ENCODE data around the gene MCM9. TPM values are rescaled to one million over a fixed set of nuclear protein-coding genes. Genes with fewer than 3 reads are reported as not detected.

The MCM9 gene
- total and polyA plus RNA-seq, 8 donors, result 5.0 to 14.4 (median 7.7) TPM

DNA sequence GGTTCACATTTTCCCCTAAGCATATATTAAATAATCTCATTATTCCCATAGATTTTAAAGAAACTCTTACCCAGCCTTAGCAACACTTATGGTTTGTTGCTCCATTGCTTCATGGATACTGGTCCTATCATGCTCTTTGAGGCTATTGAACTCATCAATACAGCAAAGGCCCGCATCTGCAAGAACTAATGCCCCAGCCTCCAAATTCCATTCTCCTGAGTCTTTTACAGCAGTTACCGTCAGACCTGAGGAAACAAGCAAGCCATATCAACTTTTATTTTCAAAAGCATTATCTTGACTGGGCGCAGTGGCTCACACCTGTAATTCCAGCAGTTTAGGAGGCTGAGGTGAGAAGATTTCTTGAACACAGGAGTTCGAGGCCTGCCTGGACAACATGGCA lies 78.7 kb downstream of the MCM9 start:
- ATAC-seq, result no peak
- Histone ChIP-seq H3K4me1 (no peaks in the 10 kb centered on the region), H3K27ac (no peak overlapping the region), H3K4me3 (no peak overlapping the region), H3K36me3 (no peaks in the 10 kb centered on the region), H3K9me3 (no peaks in the 10 kb centered on the region), H3K27me3 (no peaks in the 10 kb centered on the region)
- no peak for FAIRE-seq
- whole genome bisulfite sequencing, 2 donors, result 92% methylated on average over 4 of the region's 4 CpGs
- no peak for DNase-seq
- TF ChIP-seq, protein P1, sequence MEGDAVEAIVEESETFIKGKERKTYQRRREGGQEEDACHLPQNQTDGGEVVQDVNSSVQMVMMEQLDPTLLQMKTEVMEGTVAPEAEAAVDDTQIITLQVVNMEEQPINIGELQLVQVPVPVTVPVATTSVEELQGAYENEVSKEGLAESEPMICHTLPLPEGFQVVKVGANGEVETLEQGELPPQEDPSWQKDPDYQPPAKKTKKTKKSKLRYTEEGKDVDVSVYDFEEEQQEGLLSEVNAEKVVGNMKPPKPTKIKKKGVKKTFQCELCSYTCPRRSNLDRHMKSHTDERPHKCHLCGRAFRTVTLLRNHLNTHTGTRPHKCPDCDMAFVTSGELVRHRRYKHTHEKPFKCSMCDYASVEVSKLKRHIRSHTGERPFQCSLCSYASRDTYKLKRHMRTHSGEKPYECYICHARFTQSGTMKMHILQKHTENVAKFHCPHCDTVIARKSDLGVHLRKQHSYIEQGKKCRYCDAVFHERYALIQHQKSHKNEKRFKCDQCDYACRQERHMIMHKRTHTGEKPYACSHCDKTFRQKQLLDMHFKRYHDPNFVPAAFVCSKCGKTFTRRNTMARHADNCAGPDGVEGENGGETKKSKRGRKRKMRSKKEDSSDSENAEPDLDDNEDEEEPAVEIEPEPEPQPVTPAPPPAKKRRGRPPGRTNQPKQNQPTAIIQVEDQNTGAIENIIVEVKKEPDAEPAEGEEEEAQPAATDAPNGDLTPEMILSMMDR (IDR thresholded peaks at IDR 0.05), result no peak
- intact Hi-C loops (cut with DNase I), result no loop called here

DNA sequence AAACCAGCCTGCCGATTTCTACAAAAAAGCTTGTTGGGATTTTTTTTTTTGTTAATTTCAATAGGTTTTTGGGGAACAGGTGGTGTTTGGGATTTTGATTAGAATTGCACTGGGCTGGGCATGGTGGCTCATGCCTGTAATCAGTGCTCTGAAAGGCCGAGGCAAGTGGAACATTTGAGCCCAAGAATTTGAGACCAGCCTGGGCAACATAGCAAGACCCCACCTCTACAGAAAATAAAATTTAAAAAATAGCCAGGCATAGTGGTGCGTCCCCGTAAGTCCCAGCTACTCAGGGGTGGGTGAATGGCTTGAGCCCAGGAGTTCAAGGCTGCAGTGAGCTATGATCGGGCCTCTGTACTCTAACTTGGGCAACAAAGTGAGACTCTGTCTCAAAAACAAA lies 81.6 kb downstream of the MCM9 start:
- intact Hi-C loops (cut with DNase I), result no loop called here
- TF ChIP-seq, protein P1 (IDR thresholded peaks at IDR 0.05), result no peak
- FAIRE-seq (no peak), DNase-seq (no peak), ATAC-seq (no peak)
- H3K27me3 ChIP-seq, result no peaks in the 10 kb centered on the region
- no peak overlapping the region for H3K4me3 ChIP-seq
- H3K36me3 ChIP-seq, result no peaks in the 10 kb centered on the region
- H3K4me1 ChIP-seq, result no peaks in the 10 kb centered on the region
- 96 to 99% methylated on average over 5 of the region's 5 CpGs for WGBS, 2 donors
- no peak overlapping the region for H3K27ac ChIP-seq
- H3K9me3 ChIP-seq, result no peaks in the 10 kb centered on the region

DNA sequence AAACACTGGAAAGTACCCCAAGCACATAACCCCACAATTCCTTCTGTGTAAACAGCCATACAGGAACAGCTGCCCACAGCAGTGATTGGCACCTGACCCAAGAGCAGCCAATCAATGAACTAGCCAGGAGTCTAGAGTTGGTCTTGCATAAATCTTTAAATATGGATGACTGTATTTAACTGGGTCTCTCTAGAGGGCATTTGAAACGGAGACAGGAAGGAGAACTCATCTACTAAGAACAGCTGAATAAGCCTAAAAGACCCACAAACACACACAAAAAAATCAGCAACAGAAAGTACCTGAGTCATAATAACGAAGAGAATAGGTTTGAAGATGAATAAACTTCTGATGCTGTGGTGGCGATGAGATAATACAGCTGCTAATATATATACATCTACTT lies 90.0 kb downstream of the MCM9 start:
- Histone ChIP-seq H3K9me3 (no peaks in the 10 kb centered on the region), H3K27ac (no peak overlapping the region), H3K36me3 (no peaks in the 10 kb centered on the region), H3K4me3 (no peak overlapping the region), H3K4me1 (no peaks in the 10 kb centered on the region), H3K27me3 (no peaks in the 10 kb centered on the region)
- no peak for DNase-seq
- TF ChIP-seq, protein P1 (IDR thresholded peaks at IDR 0.05), result no peak
- FAIRE-seq, result no peak
- ATAC-seq, result no peak
- 94 to 98% methylated on average over 3 of the region's 3 CpGs for WGBS, 2 donors
- intact Hi-C loops (cut with DNase I), result no loop called here

DNA sequence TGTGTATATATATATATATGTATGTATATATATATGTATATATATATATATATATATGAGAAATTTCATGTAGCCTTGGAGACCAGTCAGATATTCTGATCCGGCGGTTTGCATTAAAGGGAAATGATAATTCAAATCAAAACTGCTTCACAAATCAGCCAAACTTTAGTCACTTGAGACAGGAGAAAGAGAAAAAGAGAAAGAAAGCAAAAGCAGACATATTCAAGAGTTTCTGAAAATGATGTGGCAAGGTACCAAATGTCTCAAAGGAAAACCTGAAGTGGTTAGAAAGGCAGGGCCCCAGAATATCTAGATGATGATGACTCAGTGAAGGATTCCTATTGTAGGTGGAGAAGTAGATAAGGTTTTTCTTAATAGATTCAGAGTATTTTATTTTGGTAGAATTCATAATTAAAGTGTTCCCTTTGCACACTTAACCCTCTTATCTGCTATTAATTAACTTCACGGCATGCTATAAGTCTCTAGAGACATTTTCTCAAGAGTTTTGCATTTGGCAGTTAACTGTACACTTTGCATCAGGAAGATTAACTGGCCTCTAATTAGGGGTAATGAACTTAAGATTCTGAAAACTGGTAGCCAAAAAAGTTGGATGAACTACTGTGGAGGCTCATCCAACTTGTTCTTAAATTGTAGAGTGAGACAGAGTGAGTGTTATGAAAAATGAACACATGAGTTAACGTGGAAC lies 91.1 kb downstream of the MCM9 start:
- no peak for DNase-seq
- TF ChIP-seq, protein P1 (IDR thresholded peaks at IDR 0.05), result no peak
- FAIRE-seq, result no peak
- Histone ChIP-seq H3K4me3 (no peak overlapping the region), H3K27ac (no peak overlapping the region), H3K36me3 (no peaks in the 10 kb centered on the region), H3K9me3 (no peaks in the 10 kb centered on the region), H3K27me3 (no peaks in the 10 kb centered on the region), H3K4me1 (no peaks in the 10 kb centered on the region)
- ATAC-seq, result no peak
- 91 to 98% methylated on average over 4 of the region's 4 CpGs for WGBS, 2 donors
- intact Hi-C loops (cut with DNase I), result no loop called here

DNA sequence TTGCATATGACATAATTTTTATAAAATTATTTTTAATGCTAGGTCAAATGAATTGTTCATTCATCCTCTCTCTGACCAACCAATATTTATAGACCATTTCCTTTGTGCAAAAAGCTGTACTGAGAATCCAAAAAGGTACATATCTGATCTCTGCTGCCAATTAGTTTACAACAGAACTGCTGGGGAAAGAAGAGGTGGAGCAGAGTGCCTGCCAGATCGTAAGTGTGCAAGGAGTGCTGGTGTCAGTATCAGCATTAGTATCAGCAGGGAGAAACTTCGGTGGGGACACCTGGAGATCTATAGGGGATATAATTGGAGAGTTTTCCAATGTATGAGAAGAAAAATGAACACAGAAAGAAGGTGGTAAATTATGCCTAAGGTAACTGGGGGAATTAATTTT lies 104.3 kb downstream of the MCM9 start:
- H3K9me3 ChIP-seq, result no peaks in the 10 kb centered on the region
- H3K27me3 ChIP-seq, result no peaks in the 10 kb centered on the region
- no peak for FAIRE-seq
- no peak for ATAC-seq
- no peak overlapping the region for H3K27ac ChIP-seq
- H3K4me3 ChIP-seq, result no peak overlapping the region
- no peak for DNase-seq
- TF ChIP-seq, protein P1 (IDR thresholded peaks at IDR 0.05), result no peak
- WGBS, 2 donors, result 68 to 76% methylated on average over 2 of the region's 2 CpGs
- peaks cover 0 to 18% (median 0%) of the 10 kb centered on the region in 3 donors for H3K36me3 ChIP-seq
- no peaks in the 10 kb centered on the region for H3K4me1 ChIP-seq
- intact Hi-C loops (cut with DNase I), result no loop called here

All from pancreas (tissue), 10 donors.